ENCODE measurements around the gene STMN3.

DNA sequence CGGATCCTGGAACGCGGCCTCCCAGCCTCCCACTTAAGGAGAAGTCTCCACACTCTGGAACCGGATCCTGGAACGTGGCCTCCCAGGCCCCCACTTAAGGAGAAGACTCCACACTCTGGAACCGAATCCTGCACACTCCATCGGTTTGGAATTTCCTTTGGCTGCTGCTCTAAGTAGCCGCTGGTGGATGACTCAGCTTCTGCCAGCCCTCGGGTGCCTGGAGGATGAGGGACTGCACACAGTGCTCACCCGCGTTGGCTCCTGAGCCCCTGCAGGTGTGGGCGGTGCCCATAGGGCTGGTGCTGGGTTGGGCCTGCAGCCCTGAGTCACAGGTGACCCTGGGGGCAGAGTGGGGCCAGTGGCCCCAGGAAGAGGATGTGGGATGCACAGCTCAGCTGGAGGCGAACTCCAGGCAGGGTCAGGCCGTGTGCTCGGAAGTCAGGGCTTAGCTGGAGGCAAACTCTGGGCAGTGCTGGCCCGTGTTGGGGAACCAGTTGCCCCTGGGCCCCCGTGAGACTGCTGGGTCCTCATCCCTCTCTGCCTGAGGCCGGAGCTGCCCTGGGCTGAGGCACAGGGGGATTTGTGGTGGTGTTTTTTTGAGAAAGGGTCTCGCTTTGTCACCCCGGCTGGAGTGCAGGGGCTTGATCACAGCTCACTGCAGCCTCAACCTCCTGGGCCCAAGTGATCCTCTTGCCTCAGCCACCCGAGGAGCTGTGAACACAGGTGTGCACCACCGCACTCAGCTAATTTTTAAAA, 29.3 kb upstream of the STMN3 start:
- TF ChIP-seq, protein P1, sequence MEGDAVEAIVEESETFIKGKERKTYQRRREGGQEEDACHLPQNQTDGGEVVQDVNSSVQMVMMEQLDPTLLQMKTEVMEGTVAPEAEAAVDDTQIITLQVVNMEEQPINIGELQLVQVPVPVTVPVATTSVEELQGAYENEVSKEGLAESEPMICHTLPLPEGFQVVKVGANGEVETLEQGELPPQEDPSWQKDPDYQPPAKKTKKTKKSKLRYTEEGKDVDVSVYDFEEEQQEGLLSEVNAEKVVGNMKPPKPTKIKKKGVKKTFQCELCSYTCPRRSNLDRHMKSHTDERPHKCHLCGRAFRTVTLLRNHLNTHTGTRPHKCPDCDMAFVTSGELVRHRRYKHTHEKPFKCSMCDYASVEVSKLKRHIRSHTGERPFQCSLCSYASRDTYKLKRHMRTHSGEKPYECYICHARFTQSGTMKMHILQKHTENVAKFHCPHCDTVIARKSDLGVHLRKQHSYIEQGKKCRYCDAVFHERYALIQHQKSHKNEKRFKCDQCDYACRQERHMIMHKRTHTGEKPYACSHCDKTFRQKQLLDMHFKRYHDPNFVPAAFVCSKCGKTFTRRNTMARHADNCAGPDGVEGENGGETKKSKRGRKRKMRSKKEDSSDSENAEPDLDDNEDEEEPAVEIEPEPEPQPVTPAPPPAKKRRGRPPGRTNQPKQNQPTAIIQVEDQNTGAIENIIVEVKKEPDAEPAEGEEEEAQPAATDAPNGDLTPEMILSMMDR (conservative IDR thresholded peaks at IDR 0.05; ENCODE audit: low read depth, low read length): no peak
- no peak for TF ChIP-seq EZH2 (IDR thresholded peaks at IDR 0.05; ENCODE audit: low read length, unreplicated experiment)

Data from PC-3 (cell line).